GM12878 (cell line): ENCODE results near the gene USH2A. TPM values are rescaled to one million over a fixed set of nuclear protein-coding genes. Genes with fewer than 3 reads are reported as not detected.

Source experiments
- ATAC-seq: fragments of 200-7000 bp; cut with Tn5 transposase; 3 replicates; pipeline ENCODE4 v1.9.1; 2020; ENCODE audit warnings: mild to moderate bottlenecking, moderate library complexity
- BruUV-seq: library from RNA; stranded (reverse); fragments of 400-500 nt; replicated peaks from 2 replicates; lab custom pipeline; 2021; lab: Mats Ljungman, UMichigan
- CTCF ChIA-PET: fragments of 300-600 bp; sonication (Branson Sonifier 250); formaldehyde crosslinking; extraction: SDS; loops from one replicate; lab custom pipeline; 2021; ENCODE audit warnings: inconsistent platforms; lab: Yijun Ruan, JAX
- POLR2A ChIA-PET: fragments of 350-600 bp; formaldehyde crosslinking; extraction: SDS; loops from one replicate; lab custom pipeline; 2021; ENCODE audit warnings: inconsistent platforms; lab: Charles Lee
- RAD21 ChIA-PET: fragments of 300-600 bp; sonication (Branson Sonifier 250); formaldehyde crosslinking; loops from one replicate; lab custom pipeline; 2023; ENCODE audit warnings: antibody characterized with exemption; ENCODE audit not compliant: unreplicated experiment; lab: Charles Lee
- SMC1A ChIA-PET: fragments of 300-600 bp; sonication (Branson Sonifier 250); formaldehyde crosslinking; loops from one replicate; lab custom pipeline; 2023; ENCODE audit not compliant: unreplicated experiment, uncharacterized antibody; lab: Charles Lee
- DNase-seq: peaks from one replicate; pipeline ENCODE4 v3.0.0-alpha.2; 2011; ENCODE audit warnings: low read depth, low spot score
- FAIRE-seq: peaks from 3 replicates; lab custom pipeline; 2011; peaks lifted over from hg19 to GRCh38; lab: Jason Lieb, UNC
- H2AFZ ChIP-seq: 2 replicates; pipeline ENCODE4 v1.6.0; 2011; ENCODE audit warnings: low read depth, low read length, control low read depth; ENCODE audit not compliant: control insufficient read depth
- H3K27ac ChIP-seq: 2 replicates; pipeline ENCODE4 v1.5.1; 2011; ENCODE audit warnings: control low read depth; ENCODE audit not compliant: control insufficient read depth, insufficient read depth
- H3K27me3 ChIP-seq, 2 experiments: replicated peaks in 1 of 2; 2 replicates each; pipeline versions ENCODE4 v1.6.0 to v1.6.1; 2011; ENCODE audit warnings: low read length in 1 of 2; ENCODE audit not compliant: control insufficient read depth in 2 of 2, insufficient read depth in 2 of 2
- H3K36me3 ChIP-seq, 2 experiments: 2 replicates each; pipeline ENCODE4 v1.5.1; 2011; ENCODE audit warnings: low read length in 1 of 2; ENCODE audit not compliant: control insufficient read depth in 2 of 2, insufficient read depth in 2 of 2
- H3K4me1 ChIP-seq: 2 replicates; pipeline ENCODE4 v1.6.1; 2011; ENCODE audit warnings: mild to moderate bottlenecking, low read length, moderate library complexity, mixed read lengths; ENCODE audit not compliant: control insufficient read depth, insufficient read depth
- H3K4me2 ChIP-seq: 2 replicates; pipeline ENCODE4 v1.6.0; 2011; ENCODE audit warnings: control low read depth; ENCODE audit not compliant: control insufficient read depth, insufficient read depth
- H3K4me3 ChIP-seq: fragments of 200-600 bp; sonication (generic); 2 replicates; pipeline ENCODE4 v1.5.1; 2016
- H3K79me2 ChIP-seq: 2 replicates; pipeline ENCODE4 v1.6.0; 2011; ENCODE audit warnings: low read length; ENCODE audit not compliant: control insufficient read depth, insufficient read depth
- H3K9ac ChIP-seq: 2 replicates; pipeline ENCODE4 v1.8.0; 2011; ENCODE audit warnings: low read length, control low read depth, mixed read lengths; ENCODE audit not compliant: control insufficient read depth, insufficient read depth
- H3K9me3 ChIP-seq: replicated peaks from 3 replicates; pipeline ENCODE4 v1.5.1; 2011; ENCODE audit warnings: mild to moderate bottlenecking, low read length; ENCODE audit not compliant: control insufficient read depth, insufficient read depth
- H4K20me1 ChIP-seq: 2 replicates; pipeline ENCODE4 v1.6.0; 2011; ENCODE audit not compliant: control insufficient read depth, insufficient read depth
- BHLHE40 ChIP-seq, 2 experiments: fragments of 450-650 bp in 1 of 2; IDR thresholded peaks; 2 replicates each; pipeline ENCODE4 v1.6.1; 2011 to 2017; ENCODE audit warnings: low read depth in 2 of 2, borderline replicate concordance in 1 of 2, improper control_type of control experiment in 1 of 2, low read length in 1 of 2, mild to moderate bottlenecking in 1 of 2
- CEBPB ChIP-seq, 2 experiments: fragments of 150-350 bp in 1 of 2; IDR thresholded peaks; 2 replicates each; pipeline ENCODE4 v1.6.1; 2012 to 2014; ENCODE audit warnings: low read depth in 2 of 2, low read length in 2 of 2, borderline replicate concordance in 1 of 2, inconsistent platforms in 1 of 2
- CHD2 ChIP-seq: IDR thresholded peaks from 2 replicates; pipeline ENCODE4 v1.6.1; 2011; ENCODE audit warnings: low read depth, low read length, improper control_type of control experiment, borderline replicate concordance
- EED ChIP-seq: sonication (generic); IDR thresholded peaks from 2 replicates; pipeline ENCODE4 v1.6.1; 2016; ENCODE audit warnings: antibody characterized with exemption, low read depth
- ELK1 ChIP-seq: IDR thresholded peaks from 2 replicates; pipeline ENCODE4 v1.6.1; 2012; ENCODE audit warnings: low read depth, low read length, improper control_type of control experiment
- ESRRA ChIP-seq: IDR thresholded peaks from 2 replicates; pipeline ENCODE4 v1.6.1; 2012; ENCODE audit warnings: mild to moderate bottlenecking, low read length, improper control_type of control experiment
- NFYA ChIP-seq: IDR thresholded peaks from 2 replicates; pipeline ENCODE4 v1.6.1; 2011; ENCODE audit warnings: low read depth, mild to moderate bottlenecking, low read length, improper control_type of control experiment, borderline replicate concordance
- NR2F1 ChIP-seq: fragments of 450-650 bp; conservative IDR thresholded peaks from 2 replicates; pipeline ENCODE4 v1.6.1; 2017; ENCODE audit warnings: mild to moderate bottlenecking
- PAX8 ChIP-seq: fragments of 450-650 bp; IDR thresholded peaks from 2 replicates; pipeline ENCODE4 v1.6.1; 2017; ENCODE audit warnings: mild to moderate bottlenecking, moderate library complexity
- RUNX3 ChIP-seq: IDR thresholded peaks from 2 replicates; pipeline ENCODE4 v1.6.1; 2012; ENCODE audit warnings: low read length, inconsistent platforms
- SIX5 ChIP-seq: IDR thresholded peaks from 2 replicates; pipeline ENCODE4 v1.6.1; 2011; ENCODE audit warnings: mild to moderate bottlenecking, low read depth, low read length, moderate library complexity; ENCODE audit not compliant: severe bottlenecking
- STAT1 ChIP-seq: fragments of 450-650 bp; conservative IDR thresholded peaks from 2 replicates; pipeline ENCODE4 v1.6.1; 2014; ENCODE audit warnings: antibody characterized with exemption, mild to moderate bottlenecking
- ZNF24 ChIP-seq: fragments of 450-650 bp; IDR thresholded peaks from 2 replicates; pipeline ENCODE4 v1.6.1; 2017; ENCODE audit warnings: antibody characterized with exemption, mild to moderate bottlenecking
- whole genome bisulfite sequencing: methylation state at CpG from one replicate; pipeline ENCODE4 v1.1.6; 2016; ENCODE audit warnings: low lambda C conversion rate; ENCODE audit not compliant: insufficient replicate concordance, insufficient coverage; ENCODE audit errors: missing lambda C conversion rate; 5-methylcytosine and 5-hydroxymethylcytosine counted together
- in situ Hi-C: fragments of 300-500 bp; cut with MboI; formaldehyde crosslinking; loops from 9 replicates; pipeline ENCODE4 v1.14.3; 2018; ENCODE audit warnings: mixed read lengths
- intact Hi-C: fragments of 100-400 bp; cut with micrococcal nuclease; formaldehyde crosslinking; loops from one replicate; pipeline ENCODE4 v1.14.2; 2022; ENCODE audit not compliant: unreplicated experiment
- polyA plus RNA-seq, 11 experiments: library from polyadenylated mRNA; depleted of rRNA in 4 of 11; unstranded in 6 of 11; stranded (reverse) in 5 of 11; fragments of >200 nt; fragmentation: Nextera tagmentation in 4 of 11; fragmentation: Illumina TruSeq in 1 of 11; extraction: Ambion mirVana in 4 of 11; extraction: Trizol in 1 of 11; gene quantifications; 1 replicate in 1 of 11; 2 replicates in 10 of 11; pipeline versions ENCODE4 v1.2.1 to v1.2.3, GENCODE V29; 2011 to 2016; ENCODE audit warnings: inconsistent platforms in 2 of 11, missing spikeins in 2 of 11, low read depth in 1 of 11
- total RNA-seq, 4 experiments: library from RNA; depleted of rRNA in 3 of 4; stranded (reverse); fragments of >200 nt in 3 of 4; fragmentation: Illumina TruSeq in 1 of 4; extraction: Trizol in 1 of 4; gene quantifications; 2 replicates each; pipeline versions ENCODE4 v1.2.1 to v1.2.3, GENCODE V29; 2013 to 2021
- TF ChIP-seq, protein P1 (sequence below): IDR thresholded peaks from 2 replicates; pipeline ENCODE4 v1.6.1; 2012; ENCODE audit warnings: improper control_type of control experiment, low read depth, low read length; ENCODE audit not compliant: insufficient replicate concordance

Gene USH2A
- total and polyA plus RNA-seq, 10 of the 15 experiments (the other 5 are each of a cell fraction or from before 2014, with no cell fraction given) = under 0.01 to 0.20 (median 0.01) TPM; not detected in 2

- TF ChIP-seq ELK1 (no peak), NFYA (no peak), ESRRA (no peak), SIX5 (no peak), CEBPB (IDR thresholded peaks at IDR 0.05; ENCODE audit: borderline replicate concordance in 1 of 2, low read depth in 2 of 2, low read length in 2 of 2) (no peak), STAT1 (no peak), RUNX3 (no peak), EED (no peak), ZNF24 (no peak)
- TF ChIP-seq, all 136 proteins: peak for 0
These were observed 705.4 kb downstream of the USH2A start (continued) for GRCh38 chr1:215717677-215718426.

GRCh38 chr1:215710899-215711225 lies 712.4 kb downstream of the USH2A start:
- FAIRE-seq (no peak), ATAC-seq (no peak), DNase-seq (no peak)
- H3K9ac ChIP-seq = no peak overlapping the region
- ChIA-PET POLR2A (no interaction called here), CTCF (interaction anchor here (0.6 to 1.7 kb wide), 22 partner anchors 8 to 1089 kb away, joined by 3 to 10 read pairs (median 4); no protein-coding TSS in a partner anchor), SMC1A (interaction anchor here (0.6 to 1.6 kb wide), 5 partner anchors 9 to 407 kb away, joined by 3 to 6 read pairs (median 4); no protein-coding TSS in a partner anchor), RAD21 (interaction anchor here (0.7 to 1.3 kb wide), 5 partner anchors 86 to 285 kb away, joined by 3 to 5 read pairs (median 3); no protein-coding TSS in a partner anchor)
- H2AFZ ChIP-seq = no peak overlapping the region
- H4K20me1 ChIP-seq = no peaks in the 10 kb centered on the region
- H3K27ac ChIP-seq = no peak overlapping the region
- no peaks in the 10 kb centered on the region; a peak in 1 of 4 replicates for H3K27me3 ChIP-seq
- H3K9me3 ChIP-seq = no peaks in the 10 kb centered on the region
- in situ Hi-C loops (no loop called here), intact Hi-C loops (no loop called here)
- no peaks in the 10 kb centered on the region for H3K79me2 ChIP-seq
- no peak overlapping the region for H3K4me2 ChIP-seq
- H3K4me3 ChIP-seq = no peak overlapping the region
- H3K36me3 ChIP-seq = no peaks in the 10 kb centered on the region
- no TSS peak for BruUV-seq
- 49% methylated on average over 4 of the region's 4 CpGs for WGBS
- no peaks in the 10 kb centered on the region for H3K4me1 ChIP-seq
- TF ChIP-seq PAX8 (no peak), BHLHE40 (IDR thresholded peaks at IDR 0.05; ENCODE audit: borderline replicate concordance in 1 of 2, low read depth in 2 of 2, low read length in 1 of 2) (no peak), CHD2 (no peak), NR2F1 (no peak)
- TF ChIP-seq, protein P1, sequence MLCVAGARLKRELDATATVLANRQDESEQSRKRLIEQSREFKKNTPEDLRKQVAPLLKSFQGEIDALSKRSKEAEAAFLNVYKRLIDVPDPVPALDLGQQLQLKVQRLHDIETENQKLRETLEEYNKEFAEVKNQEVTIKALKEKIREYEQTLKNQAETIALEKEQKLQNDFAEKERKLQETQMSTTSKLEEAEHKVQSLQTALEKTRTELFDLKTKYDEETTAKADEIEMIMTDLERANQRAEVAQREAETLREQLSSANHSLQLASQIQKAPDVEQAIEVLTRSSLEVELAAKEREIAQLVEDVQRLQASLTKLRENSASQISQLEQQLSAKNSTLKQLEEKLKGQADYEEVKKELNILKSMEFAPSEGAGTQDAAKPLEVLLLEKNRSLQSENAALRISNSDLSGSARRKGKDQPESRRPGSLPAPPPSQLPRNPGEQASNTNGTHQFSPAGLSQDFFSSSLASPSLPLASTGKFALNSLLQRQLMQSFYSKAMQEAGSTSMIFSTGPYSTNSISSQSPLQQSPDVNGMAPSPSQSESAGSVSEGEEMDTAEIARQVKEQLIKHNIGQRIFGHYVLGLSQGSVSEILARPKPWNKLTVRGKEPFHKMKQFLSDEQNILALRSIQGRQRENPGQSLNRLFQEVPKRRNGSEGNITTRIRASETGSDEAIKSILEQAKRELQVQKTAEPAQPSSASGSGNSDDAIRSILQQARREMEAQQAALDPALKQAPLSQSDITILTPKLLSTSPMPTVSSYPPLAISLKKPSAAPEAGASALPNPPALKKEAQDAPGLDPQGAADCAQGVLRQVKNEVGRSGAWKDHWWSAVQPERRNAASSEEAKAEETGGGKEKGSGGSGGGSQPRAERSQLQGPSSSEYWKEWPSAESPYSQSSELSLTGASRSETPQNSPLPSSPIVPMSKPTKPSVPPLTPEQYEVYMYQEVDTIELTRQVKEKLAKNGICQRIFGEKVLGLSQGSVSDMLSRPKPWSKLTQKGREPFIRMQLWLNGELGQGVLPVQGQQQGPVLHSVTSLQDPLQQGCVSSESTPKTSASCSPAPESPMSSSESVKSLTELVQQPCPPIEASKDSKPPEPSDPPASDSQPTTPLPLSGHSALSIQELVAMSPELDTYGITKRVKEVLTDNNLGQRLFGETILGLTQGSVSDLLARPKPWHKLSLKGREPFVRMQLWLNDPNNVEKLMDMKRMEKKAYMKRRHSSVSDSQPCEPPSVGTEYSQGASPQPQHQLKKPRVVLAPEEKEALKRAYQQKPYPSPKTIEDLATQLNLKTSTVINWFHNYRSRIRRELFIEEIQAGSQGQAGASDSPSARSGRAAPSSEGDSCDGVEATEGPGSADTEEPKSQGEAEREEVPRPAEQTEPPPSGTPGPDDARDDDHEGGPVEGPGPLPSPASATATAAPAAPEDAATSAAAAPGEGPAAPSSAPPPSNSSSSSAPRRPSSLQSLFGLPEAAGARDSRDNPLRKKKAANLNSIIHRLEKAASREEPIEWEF = no peak
